Stimulated activated CD4-positive, alpha-beta T cell treated with anti-CD3 and anti-CD28 coated beads, Interleukin-12 subunit alpha, Interleukin-12 subunit beta, amount 100 ng/mL, for 48 hours (primary cell): ENCODE data around the gene EHMT1.
A peak's percentile ranks its signal among the peaks of the same experiment; 100 is the strongest.

Experiments used
- DNase-seq, 3 donors: peaks; one replicate each; pipeline ENCODE4 v3.0.0-alpha.2; 2020; ENCODE audit warnings: low read depth in 2 of 3, low spot score in 1 of 3

The EHMT1 gene

GRCh38 chr9:137671721-137672120 is 52.9 kb downstream of the EHMT1 start:
- DNase-seq = no peak

- DNase-seq = peak in 2 of 3 donors; percentile 13 to 39
These were observed 54.3 kb downstream of the EHMT1 start for GRCh38 chr9:137672907-137673791.

GRCh38 chr9:137673886-137674285 is 55.1 kb downstream of the EHMT1 start:
- DNase-seq = no peak

DNA sequence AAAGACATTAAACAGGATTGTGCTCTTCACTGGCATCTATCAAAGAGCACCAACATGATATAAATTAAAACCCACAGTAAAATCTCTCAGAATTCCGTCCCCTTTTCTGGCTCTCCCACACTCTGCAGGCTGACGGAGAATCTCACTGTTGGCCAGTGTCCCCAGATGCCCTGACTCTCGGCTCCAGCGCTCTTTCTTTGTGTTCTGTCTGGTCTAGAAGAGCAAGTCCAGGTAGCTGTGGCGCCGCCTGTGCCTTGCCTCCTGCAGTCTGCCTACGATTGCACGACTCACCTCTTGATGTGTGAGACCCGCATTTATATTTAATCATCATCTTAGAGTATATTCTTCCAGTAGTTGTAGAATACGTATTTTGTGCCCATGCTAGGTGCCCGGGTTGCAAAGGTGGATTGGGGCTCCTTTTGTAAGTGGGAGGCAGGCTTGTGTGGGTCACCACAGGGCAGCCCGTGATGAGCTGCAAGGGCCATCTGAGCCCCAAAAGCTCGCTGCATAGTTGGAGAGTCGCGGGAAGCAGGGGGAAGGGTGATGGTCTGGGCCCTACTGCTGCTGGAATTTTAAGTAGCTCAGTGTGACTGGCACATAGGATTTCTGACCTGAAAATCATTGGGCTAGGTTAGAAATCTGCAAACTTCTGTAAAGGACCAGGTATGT is 55.6 kb downstream of the EHMT1 start:
- no peak for DNase-seq

GRCh38 chr9:137674976-137675320 is 56.1 kb downstream of the EHMT1 start:
- no peak for DNase-seq

DNA sequence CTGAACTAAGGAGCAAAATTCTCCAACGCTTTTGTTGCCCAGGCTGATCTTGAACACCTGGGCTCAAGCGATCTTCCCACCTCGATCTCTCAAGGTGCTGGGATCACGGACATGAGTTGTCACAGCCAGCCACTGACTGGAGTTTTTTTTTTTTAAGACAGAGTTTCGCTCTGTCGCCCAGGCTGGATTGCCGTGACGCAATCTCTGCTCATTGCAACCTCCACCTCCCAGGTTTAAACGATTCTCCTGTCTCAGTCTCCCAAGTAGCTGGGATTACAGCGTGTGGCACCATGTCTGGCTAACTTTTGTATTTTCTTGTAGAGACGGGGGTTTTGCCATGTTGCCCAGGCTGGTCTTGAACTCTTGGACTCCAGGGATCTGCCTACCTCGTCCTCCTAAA is 58.2 kb downstream of the EHMT1 start:
- DNase-seq = no peak

DNA sequence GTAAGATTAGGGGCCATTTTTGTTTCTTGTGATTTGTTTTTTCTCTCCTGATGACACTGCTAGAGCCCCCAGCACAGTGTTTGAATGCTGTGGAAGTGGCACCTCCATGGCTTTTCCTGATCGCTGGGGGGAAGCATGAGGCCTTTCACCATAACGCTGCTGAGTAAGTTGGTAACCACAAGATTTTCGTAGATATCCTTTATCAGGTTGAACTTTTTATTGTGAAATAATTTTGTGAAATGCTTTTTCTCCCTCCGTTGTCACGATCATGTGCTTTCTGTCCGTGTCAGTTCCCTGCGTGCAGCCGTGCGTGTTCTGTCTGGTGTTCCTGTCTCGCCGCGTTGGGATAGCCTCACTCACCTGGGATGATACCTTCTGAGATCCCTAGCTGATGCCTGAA is 59.4 kb downstream of the EHMT1 start:
- no peak for DNase-seq

DNA sequence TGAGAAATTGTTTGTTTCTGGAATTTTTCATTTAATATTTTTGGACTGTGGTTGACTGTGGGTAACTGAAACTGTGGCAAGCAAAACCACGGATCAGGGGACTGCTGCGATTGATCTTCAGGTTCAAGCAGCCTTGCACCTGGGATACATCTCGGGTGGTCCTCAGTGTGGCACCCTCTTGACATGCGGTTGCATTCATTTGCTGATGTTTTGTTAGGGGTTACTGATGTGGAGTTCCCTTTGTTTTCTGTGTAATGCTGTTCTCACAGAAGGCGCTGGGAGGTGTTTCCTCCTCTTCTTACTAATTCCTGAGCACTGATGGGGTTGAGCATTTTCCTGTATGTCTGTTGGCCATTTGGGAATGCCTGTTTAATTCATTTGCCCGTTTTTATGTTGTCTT is 60.4 kb downstream of the EHMT1 start:
- DNase-seq = no peak

GRCh38 chr9:137679695-137680305 is 61.0 kb downstream of the EHMT1 start:
- DNase-seq = no peak

GRCh38 chr9:137680444-137681358 is 61.9 kb downstream of the EHMT1 start:
- DNase-seq = no peak

DNA sequence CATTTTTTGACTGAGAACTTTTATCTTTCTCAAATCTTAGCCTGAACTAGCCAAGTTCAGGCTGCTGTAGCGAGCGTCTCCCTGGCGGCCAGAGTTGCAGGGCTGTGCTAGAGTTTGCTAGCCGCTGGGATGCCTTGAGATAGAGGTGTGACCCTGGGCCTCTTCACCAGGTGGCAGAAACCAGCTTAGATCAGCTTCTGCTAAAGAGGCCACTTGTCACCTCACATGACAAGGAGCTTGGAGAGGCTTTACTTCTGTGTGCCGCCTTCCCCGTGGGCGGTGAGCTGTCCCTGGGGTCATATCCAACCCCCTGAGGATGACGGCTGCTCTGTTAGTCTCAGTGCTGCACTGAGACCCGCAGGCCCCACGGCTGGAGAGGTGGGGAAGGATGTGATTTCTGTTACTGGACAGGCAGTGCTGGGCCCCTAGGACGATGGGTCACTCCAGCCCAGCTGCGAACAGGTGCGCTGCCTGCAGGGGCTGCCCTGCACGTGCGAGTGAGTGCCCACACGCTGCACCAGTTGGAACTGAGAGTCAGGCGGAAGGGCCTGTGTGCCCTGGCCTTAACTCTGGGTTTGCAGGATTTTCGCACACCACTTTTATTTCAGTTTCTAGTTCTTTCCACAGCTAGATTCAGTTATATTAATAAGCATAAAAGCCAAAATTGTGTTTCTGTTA is 63.8 kb downstream of the EHMT1 start:
- DNase-seq = no peak

GRCh38 chr9:137683262-137683864 is 64.6 kb downstream of the EHMT1 start:
- DNase-seq = no peak

GRCh38 chr9:137685035-137685740 is 66.4 kb downstream of the EHMT1 start:
- no peak for DNase-seq

- no peak for DNase-seq
These were observed 67.1 kb downstream of the EHMT1 start for GRCh38 chr9:137685741-137686420.

- no peak for DNase-seq
These were observed 69.5 kb downstream of the EHMT1 start for GRCh38 chr9:137688261-137688660.

- no peak for DNase-seq
These were observed 69.9 kb downstream of the EHMT1 start for GRCh38 chr9:137688725-137689124.

DNA sequence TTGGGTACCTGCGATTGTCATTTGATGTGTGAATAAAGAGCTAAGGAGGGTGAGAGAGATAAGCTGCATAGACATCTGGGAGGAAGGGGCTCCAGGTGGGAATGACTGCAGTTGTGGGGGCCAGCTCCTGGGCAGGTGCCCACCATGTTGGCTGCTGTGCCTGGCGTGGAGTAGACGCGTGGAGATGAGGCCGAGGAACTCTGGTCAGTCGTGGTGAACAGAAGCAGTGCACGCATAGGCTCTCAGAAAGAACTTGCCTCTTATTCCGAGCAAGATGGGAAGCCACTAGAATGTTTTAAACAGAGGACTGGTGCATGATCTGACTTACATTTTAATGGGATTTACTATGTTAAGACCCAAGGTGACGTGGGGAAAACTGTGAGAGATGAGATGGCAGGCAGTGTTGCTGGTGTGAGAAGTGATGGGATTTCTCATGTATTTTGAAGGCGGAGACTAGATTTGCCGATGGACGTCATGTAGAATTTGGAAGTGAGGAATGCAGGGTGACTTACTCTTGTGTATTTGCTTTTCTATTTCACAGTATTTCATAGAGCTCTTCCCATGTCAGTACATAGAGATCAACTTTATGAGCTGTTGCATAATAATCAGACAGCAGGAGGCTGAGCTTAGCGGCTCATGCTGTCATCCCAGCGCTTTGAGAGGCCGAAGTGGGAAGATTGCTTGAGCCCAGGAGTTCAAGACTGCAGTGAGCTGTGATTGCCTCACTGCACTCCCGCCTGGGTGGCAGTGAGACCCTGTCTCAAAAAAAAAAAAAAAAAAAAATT is 71.1 kb downstream of the EHMT1 start:
- DNase-seq = no peak

- no peak for DNase-seq
These were observed 72.3 kb downstream of the EHMT1 start for GRCh38 chr9:137690930-137691645.
